ENCODE data around the gene AFF2. TPM values are rescaled to one million over a fixed set of nuclear protein-coding genes. Genes with fewer than 3 reads are reported as not detected.

AFF2 gene
- total and polyA plus RNA-seq, 2 donors (not counting 3 experiments of a cell fraction or from before 2014, with no cell fraction given) = 0.03 to 0.07 TPM

GRCh38 chrX:148854306-148854705 lies 353.9 kb downstream of the AFF2 start:
- CTCF ChIA-PET = no interaction called here
- dilution Hi-C loops (cut with MboI; ENCODE audit: extremely low pct_ligation_motif_present, low sequenced_read_pairs) = no loop called here
- Histone ChIP-seq H3K27ac (ENCODE audit: insufficient read depth, low read depth, low read length) (no peak overlapping the region), H3K4me3 (replicated peaks in 1 of 3; ENCODE audit: insufficient read depth in 1 of 3, low read depth in 1 of 3, low read length in 3 of 3) (no peak overlapping the region), H3K36me3 (ENCODE audit: control insufficient read depth in 2 of 2, extremely low read depth in 1 of 2, insufficient read depth in 2 of 2, low read length in 2 of 2) (no peaks in the 10 kb centered on the region), H3K79me2 (ENCODE audit: control insufficient read depth, insufficient read depth, low read length) (no peaks in the 10 kb centered on the region), H3K4me1 (ENCODE audit: control insufficient read depth, extremely low read depth, insufficient read depth, low read length) (no peaks in the 10 kb centered on the region), H2AFZ (ENCODE audit: low read depth, low read length) (no peak overlapping the region), H3K9me1 (replicated peaks; ENCODE audit: control insufficient read depth, extremely low read depth, insufficient read depth, low read length) (no peaks in the 10 kb centered on the region), H3K9ac (replicated peaks; ENCODE audit: extremely low read depth, insufficient read depth, low read length) (no peak overlapping the region), H3K27me3 (ENCODE audit: control insufficient read depth in 2 of 2, insufficient read depth in 2 of 2, low read length in 2 of 2) (no peaks in the 10 kb centered on the region), H3K4me2 (ENCODE audit: insufficient read depth, low read length) (no peak overlapping the region), H4K20me1 (replicated peaks; ENCODE audit: control insufficient read depth, extremely low read depth, insufficient read depth, low read length) (no peaks in the 10 kb centered on the region), H3K9me3 (replicated peaks; ENCODE audit: control insufficient read depth, insufficient read depth, low read length) (no peaks in the 10 kb centered on the region)
- intact Hi-C loops (cut with micrococcal nuclease) = no loop called here
- no TSS peak for BruUV-seq (replicated peaks)
- TF ChIP-seq POLR2A (IDR thresholded peaks at IDR 0.05; ENCODE audit: low read depth, low read length) (no peak), CTCF (IDR thresholded peaks at IDR 0.05; ENCODE audit: extremely low read depth in 1 of 2, insufficient read depth in 1 of 2, low read depth in 1 of 2, low read length in 2 of 2) (no peak), GATA2 (IDR thresholded peaks at IDR 0.05; ENCODE audit: insufficient read depth, insufficient read length, low read depth, low read length) (no peak), MAX (IDR thresholded peaks at IDR 0.05; ENCODE audit: insufficient read depth, insufficient read length) (no peak), EZH2 (IDR thresholded peaks at IDR 0.05; ENCODE audit: borderline replicate concordance, low read depth, low read length, severe bottlenecking) (no peak), MYC (IDR thresholded peaks at IDR 0.05; ENCODE audit: low read depth, low read length) (no peak), FOS (IDR thresholded peaks at IDR 0.05; ENCODE audit: borderline replicate concordance, insufficient read depth, low read length) (no peak), POLR2AphosphoS5 (IDR thresholded peaks at IDR 0.05; ENCODE audit: insufficient read depth, low read depth, low read length) (no peak), JUN (IDR thresholded peaks at IDR 0.05; ENCODE audit: borderline replicate concordance, insufficient read depth, insufficient read length, low read depth) (no peak)
- no peak for DNase-seq (ENCODE audit: low read depth, low spot score)
- FAIRE-seq = no peak
- POLR2A ChIA-PET = no interaction called here

Data from endothelial cell of umbilical vein (primary cell).